ENCODE results near the gene UQCRFS1.
"Not testable (repeated sequence)": the region's sequence is repeated elsewhere in the genome, so short reads cannot be mapped to it uniquely, and the experiment has no call there.

Gene UQCRFS1

GRCh38 chr19:29241324-29241723 lies 28.4 kb upstream of the UQCRFS1 start:
- Mint-ChIP-seq H3K4me3 (no peak overlapping the region), H3K9me3 (no peaks in the 10 kb centered on the region), H3K27me3 (peaks cover 16% of the 10 kb centered on the region), H3K4me1 (no peaks in the 10 kb centered on the region), H3K36me3 (no peaks in the 10 kb centered on the region), H3K27ac (no peak overlapping the region)
- no peak for DNase-seq
- CTCF ChIA-PET: interaction anchor here (2.0 kb wide), 1 partner anchor 22 kb away, joined by 9 read pairs; no protein-coding TSS in a partner anchor

GRCh38 chr19:29239213-29239776 lies 26.3 kb upstream of the UQCRFS1 start:
- H3K36me3 Mint-ChIP-seq: no peaks in the 10 kb centered on the region
- no peak for DNase-seq
- H3K9me3 Mint-ChIP-seq: no peaks in the 10 kb centered on the region
- H3K27me3 Mint-ChIP-seq: peaks cover 11% of the 10 kb centered on the region
- CTCF ChIA-PET: no interaction called here
- H3K4me1 Mint-ChIP-seq: no peaks in the 10 kb centered on the region
- H3K27ac Mint-ChIP-seq: no peak overlapping the region
- H3K4me3 Mint-ChIP-seq: no peak overlapping the region

GRCh38 chr19:29233591-29233990 lies 20.6 kb upstream of the UQCRFS1 start:
- DNase-seq: no peak
- H3K4me1 Mint-ChIP-seq: no peaks in the 10 kb centered on the region

GRCh38 chr19:29232315-29232852 lies 19.4 kb upstream of the UQCRFS1 start:
- CTCF ChIA-PET: no interaction called here
- Mint-ChIP-seq H3K4me3 (no peak overlapping the region), H3K27ac (no peak overlapping the region), H3K9me3 (no peaks in the 10 kb centered on the region), H3K4me1 (no peaks in the 10 kb centered on the region), H3K36me3 (no peaks in the 10 kb centered on the region), H3K27me3 (peaks cover 3% of the 10 kb centered on the region)
- no peak for DNase-seq

More at GRCh38 chr19:29233591-29233990, 20.6 kb upstream of the UQCRFS1 start:
- Mint-ChIP-seq H3K4me3 (no peak overlapping the region), H3K36me3 (no peaks in the 10 kb centered on the region), H3K27me3 (peaks cover 3% of the 10 kb centered on the region), H3K27ac (no peak overlapping the region), H3K9me3 (no peaks in the 10 kb centered on the region)
- CTCF ChIA-PET: no interaction called here

- H3K27me3 Mint-ChIP-seq, CTCF ChIA-PET, H3K9me3 Mint-ChIP-seq, DNase-seq, H3K4me3 Mint-ChIP-seq, H3K4me1 Mint-ChIP-seq, H3K36me3 Mint-ChIP-seq, H3K27ac Mint-ChIP-seq: not testable (repeated sequence)
Observed at GRCh38 chr19:29231306-29231705, 18.4 kb upstream of the UQCRFS1 start.

- CTCF ChIA-PET: no interaction called here
- Mint-ChIP-seq H3K36me3 (no peaks in the 10 kb centered on the region), H3K9me3 (no peaks in the 10 kb centered on the region), H3K27ac (no peak overlapping the region), H3K4me1 (peaks cover 8% of the 10 kb centered on the region), H3K4me3 (no peak overlapping the region), H3K27me3 (peaks cover 37% of the 10 kb centered on the region)
- no peak for DNase-seq
Observed at GRCh38 chr19:29217616-29218015, 4.7 kb upstream of the UQCRFS1 start.

- peaks cover 5% of the 10 kb centered on the region for H3K9me3 Mint-ChIP-seq
- no peak overlapping the region for H3K27ac Mint-ChIP-seq
- no peak overlapping the region for H3K4me3 Mint-ChIP-seq
- H3K27me3 Mint-ChIP-seq: peaks cover 27% of the 10 kb centered on the region
- DNase-seq: no peak
- peaks cover 21% of the 10 kb centered on the region for H3K4me1 Mint-ChIP-seq
- CTCF ChIA-PET: interaction anchor here (1.6 kb wide), 1 partner anchor 47 kb away, joined by 4 read pairs; no protein-coding TSS in a partner anchor
- peaks cover 13% of the 10 kb centered on the region for H3K36me3 Mint-ChIP-seq
Observed at GRCh38 chr19:29216021-29216420, 3.1 kb upstream of the UQCRFS1 start.

GRCh38 chr19:29215322-29215845 lies 2.4 kb upstream of the UQCRFS1 start:
- DNase-seq: no peak
- H3K27ac Mint-ChIP-seq: no peak overlapping the region
- peaks cover 27% of the 10 kb centered on the region for H3K4me1 Mint-ChIP-seq
- CTCF ChIA-PET: interaction anchor here (1.6 kb wide), 1 partner anchor 48 kb away, joined by 4 read pairs; no protein-coding TSS in a partner anchor
- no peak overlapping the region for H3K4me3 Mint-ChIP-seq
- peaks cover 18% of the 10 kb centered on the region for H3K36me3 Mint-ChIP-seq
- H3K27me3 Mint-ChIP-seq: peaks cover 21% of the 10 kb centered on the region
- peaks cover 5% of the 10 kb centered on the region for H3K9me3 Mint-ChIP-seq

GRCh38 chr19:29214411-29214810 lies 1.5 kb upstream of the UQCRFS1 start:
- H3K4me1 Mint-ChIP-seq: peaks cover 37% of the 10 kb centered on the region
- H3K27ac Mint-ChIP-seq: no peak overlapping the region
- CTCF ChIA-PET: interaction anchor here (1.6 kb wide), 1 partner anchor 49 kb away, joined by 4 read pairs; no protein-coding TSS in a partner anchor
- DNase-seq: no peak
- H3K27me3 Mint-ChIP-seq: peaks cover 21% of the 10 kb centered on the region
- peaks cover 23% of the 10 kb centered on the region for H3K36me3 Mint-ChIP-seq
- H3K4me3 Mint-ChIP-seq: no peak overlapping the region
- H3K9me3 Mint-ChIP-seq: peaks cover 5% of the 10 kb centered on the region

- Mint-ChIP-seq H3K36me3 (peaks cover 29% of the 10 kb centered on the region), H3K4me3 (peak overlapping the region; percentile 98), H3K4me1 (peaks cover 48% of the 10 kb centered on the region), H3K9me3 (peaks cover 5% of the 10 kb centered on the region), H3K27ac (peak overlapping the region; percentile 99), H3K27me3 (peaks cover 4% of the 10 kb centered on the region)
- no peak for DNase-seq
- CTCF ChIA-PET: no interaction called here
Observed at GRCh38 chr19:29212356-29212647, 649 bp downstream of the UQCRFS1 start.

- Mint-ChIP-seq H3K27me3 (peaks cover 4% of the 10 kb centered on the region), H3K36me3 (peaks cover 32% of the 10 kb centered on the region), H3K4me1 (peaks cover 50% of the 10 kb centered on the region), H3K9me3 (peaks cover 5% of the 10 kb centered on the region), H3K4me3 (peak overlapping the region; percentile 98), H3K27ac (peak overlapping the region; percentile 99)
- CTCF ChIA-PET: no interaction called here
- DNase-seq: peak; percentile 27
Observed at GRCh38 chr19:29211562-29212355, 1.2 kb downstream of the UQCRFS1 start.

GRCh38 chr19:29211041-29211440 lies 1.9 kb downstream of the UQCRFS1 start:
- peaks cover 39% of the 10 kb centered on the region for H3K36me3 Mint-ChIP-seq
- CTCF ChIA-PET: not testable (repeated sequence)

GRCh38 chr19:29210502-29210901 lies 2.4 kb downstream of the UQCRFS1 start:
- H3K9me3 Mint-ChIP-seq, H3K27ac Mint-ChIP-seq, H3K27me3 Mint-ChIP-seq, DNase-seq, H3K4me3 Mint-ChIP-seq, CTCF ChIA-PET: not testable (repeated sequence)
- Mint-ChIP-seq H3K36me3 (peaks cover 44% of the 10 kb centered on the region), H3K4me1 (peaks cover 50% of the 10 kb centered on the region)

More at GRCh38 chr19:29211041-29211440, 1.9 kb downstream of the UQCRFS1 start:
- DNase-seq, H3K27me3 Mint-ChIP-seq, H3K9me3 Mint-ChIP-seq: not testable (repeated sequence)
- Mint-ChIP-seq H3K27ac (peak overlapping the region; percentile 99), H3K4me1 (peaks cover 50% of the 10 kb centered on the region), H3K4me3 (peak overlapping the region; percentile 98)

- H3K27ac Mint-ChIP-seq, CTCF ChIA-PET, H3K4me3 Mint-ChIP-seq, H3K9me3 Mint-ChIP-seq, H3K27me3 Mint-ChIP-seq, DNase-seq: not testable (repeated sequence)
- Mint-ChIP-seq H3K4me1 (peaks cover 43% of the 10 kb centered on the region), H3K36me3 (peaks cover 51% of the 10 kb centered on the region)
Observed at GRCh38 chr19:29207403-29208187, 5.4 kb downstream of the UQCRFS1 start.

All from activated naive CD4-positive, alpha-beta T cell treated with anti-CD3 and anti-CD28 coated beads, Interleukin-2, amount 10 ng/mL, durations not matched to agents 7 days and 5 days (primary cell).